ENCODE measurements around the gene ZBTB47.

ZBTB47 gene

DNA sequence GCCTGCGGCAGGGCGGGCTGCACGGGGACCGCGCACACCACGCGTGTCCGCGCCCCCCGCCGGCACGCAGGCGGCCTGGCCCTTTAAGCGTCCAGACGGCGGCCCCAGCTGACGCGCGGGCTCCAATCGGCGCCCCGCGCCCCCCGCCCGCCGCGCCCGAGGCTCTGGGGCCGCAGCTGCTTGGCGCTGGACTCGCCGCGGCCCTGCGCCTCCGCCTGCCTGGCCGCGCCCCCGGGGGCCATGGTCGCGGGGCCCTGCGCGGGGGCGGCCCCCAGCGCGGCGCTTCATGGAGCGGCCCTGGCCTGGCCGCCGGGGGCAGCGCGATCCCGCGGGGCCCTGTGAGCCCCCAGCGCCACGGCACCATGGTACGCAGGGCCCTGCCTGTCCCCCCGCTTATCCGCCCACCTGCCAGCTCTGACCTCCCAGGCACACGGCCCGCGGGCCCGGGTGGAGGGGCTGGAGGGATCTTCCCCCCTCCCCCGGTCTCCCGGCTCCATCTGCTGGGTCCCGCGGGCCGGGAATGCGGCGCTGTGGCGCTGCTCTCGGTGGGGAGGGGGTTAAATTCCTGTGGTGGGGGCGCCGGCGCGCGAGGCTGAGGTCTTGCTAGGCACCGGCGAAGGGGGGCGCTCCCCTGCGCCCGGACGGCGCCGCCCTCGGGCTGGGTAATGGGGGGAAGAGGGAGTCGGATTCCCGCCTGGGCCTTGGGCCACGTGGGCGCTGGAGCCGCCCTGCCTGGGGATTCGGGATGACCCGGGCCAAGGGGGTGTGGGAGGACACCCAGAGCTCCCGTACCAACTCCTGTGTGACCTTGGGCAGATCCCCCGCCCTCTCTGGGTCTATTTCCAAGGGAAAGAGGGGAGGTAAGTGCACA lies 1.1 kb downstream of the ZBTB47 start:
- no peaks in the 10 kb centered on the region for H3K27me3 ChIP-seq (ENCODE audit: control insufficient read depth, insufficient read depth, low read length)
- peak overlapping the region; percentile 53 for H3K4me3 ChIP-seq (ENCODE audit: low read depth, low read length)
- H3K36me3 ChIP-seq (ENCODE audit: control insufficient read depth, insufficient read depth, low read length), result no peaks in the 10 kb centered on the region
- peaks cover 12% of the 10 kb centered on the region for H3K4me1 ChIP-seq (ENCODE audit: control insufficient read depth, insufficient read depth, low read length)
- H3K9ac ChIP-seq (ENCODE audit: low read depth, low read length), result no peak overlapping the region
- no peaks in the 10 kb centered on the region for H3K9me3 ChIP-seq (ENCODE audit: control insufficient read depth, insufficient read depth, low read length)

DNA sequence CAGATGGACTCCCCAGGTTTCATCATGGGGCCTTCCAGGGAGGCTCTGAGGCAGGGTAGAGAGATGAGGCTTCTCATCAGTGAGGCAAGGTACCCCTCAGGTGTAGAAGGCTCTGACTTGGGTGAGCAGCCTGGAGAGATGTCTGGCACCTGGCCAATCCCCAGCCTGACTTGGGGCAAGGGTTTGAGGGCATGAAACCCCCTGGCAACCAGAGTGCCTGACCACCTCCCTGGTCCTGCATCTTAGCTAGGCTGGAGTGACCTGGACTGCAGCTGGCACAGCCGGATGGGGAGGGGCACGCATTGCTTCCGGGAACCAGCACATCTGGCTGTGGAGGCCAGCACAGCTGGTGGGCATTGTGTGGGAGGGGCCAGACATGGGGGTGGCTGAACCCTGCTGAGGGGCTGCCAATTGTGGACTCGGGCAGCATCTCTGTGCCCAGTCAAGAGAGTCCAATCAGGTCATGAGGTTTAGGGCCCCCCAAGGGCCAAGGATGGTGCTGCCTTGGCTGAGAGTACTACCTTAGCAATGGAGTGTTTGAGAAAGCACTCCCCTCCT lies 1.9 kb downstream of the ZBTB47 start:
- no peaks in the 10 kb centered on the region for H3K27me3 ChIP-seq (ENCODE audit: control insufficient read depth, insufficient read depth, low read length)
- H3K4me1 ChIP-seq (ENCODE audit: control insufficient read depth, insufficient read depth, low read length), result peaks cover 12% of the 10 kb centered on the region
- H3K9ac ChIP-seq (ENCODE audit: low read depth, low read length), result no peak overlapping the region
- peak overlapping the region; percentile 53 for H3K4me3 ChIP-seq (ENCODE audit: low read depth, low read length)
- no peaks in the 10 kb centered on the region for H3K36me3 ChIP-seq (ENCODE audit: control insufficient read depth, insufficient read depth, low read length)
- H3K9me3 ChIP-seq (ENCODE audit: control insufficient read depth, insufficient read depth, low read length), result no peaks in the 10 kb centered on the region

DNA sequence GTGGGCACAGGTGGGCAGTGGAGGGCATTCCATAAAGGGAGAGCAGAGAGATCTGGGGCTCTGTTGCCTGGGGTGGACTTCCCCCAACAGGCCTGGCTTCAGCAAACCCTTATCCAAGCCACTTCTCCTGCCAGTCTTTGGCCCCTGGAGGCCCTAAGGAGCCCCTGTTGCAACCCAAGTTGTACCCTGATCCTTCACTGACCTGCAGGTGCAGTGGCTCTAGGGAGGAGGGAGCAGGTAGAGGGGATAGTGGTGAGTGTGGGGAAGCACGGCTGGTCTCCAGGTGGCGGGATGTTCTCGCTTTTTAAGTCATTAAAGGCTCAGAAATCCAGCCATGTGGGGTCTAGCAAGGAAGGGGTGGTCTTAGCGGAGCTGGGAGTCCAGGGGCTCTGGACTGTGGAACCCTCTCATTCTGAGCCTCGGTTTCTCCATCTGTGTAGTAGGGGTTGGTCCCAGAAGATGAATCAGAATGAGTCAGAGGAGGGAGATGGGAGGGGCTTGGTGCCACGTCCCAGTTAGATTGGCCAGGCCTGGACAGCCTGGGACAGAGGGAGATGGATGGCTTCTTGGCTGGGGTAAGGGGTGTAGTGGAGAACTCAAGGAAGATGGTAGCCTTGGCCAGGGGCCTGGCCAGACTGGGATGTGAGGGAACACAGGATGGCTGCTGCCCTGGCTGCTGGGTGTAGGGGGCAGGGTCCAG lies 2.6 kb downstream of the ZBTB47 start:
- Histone ChIP-seq H3K9me3 (ENCODE audit: control insufficient read depth, insufficient read depth, low read length) (no peaks in the 10 kb centered on the region), H3K4me1 (ENCODE audit: control insufficient read depth, insufficient read depth, low read length) (peaks cover 12% of the 10 kb centered on the region), H3K9ac (ENCODE audit: low read depth, low read length) (no peak overlapping the region), H3K4me3 (ENCODE audit: low read depth, low read length) (no peak overlapping the region), H3K36me3 (ENCODE audit: control insufficient read depth, insufficient read depth, low read length) (no peaks in the 10 kb centered on the region), H3K27me3 (ENCODE audit: control insufficient read depth, insufficient read depth, low read length) (no peaks in the 10 kb centered on the region)

DNA sequence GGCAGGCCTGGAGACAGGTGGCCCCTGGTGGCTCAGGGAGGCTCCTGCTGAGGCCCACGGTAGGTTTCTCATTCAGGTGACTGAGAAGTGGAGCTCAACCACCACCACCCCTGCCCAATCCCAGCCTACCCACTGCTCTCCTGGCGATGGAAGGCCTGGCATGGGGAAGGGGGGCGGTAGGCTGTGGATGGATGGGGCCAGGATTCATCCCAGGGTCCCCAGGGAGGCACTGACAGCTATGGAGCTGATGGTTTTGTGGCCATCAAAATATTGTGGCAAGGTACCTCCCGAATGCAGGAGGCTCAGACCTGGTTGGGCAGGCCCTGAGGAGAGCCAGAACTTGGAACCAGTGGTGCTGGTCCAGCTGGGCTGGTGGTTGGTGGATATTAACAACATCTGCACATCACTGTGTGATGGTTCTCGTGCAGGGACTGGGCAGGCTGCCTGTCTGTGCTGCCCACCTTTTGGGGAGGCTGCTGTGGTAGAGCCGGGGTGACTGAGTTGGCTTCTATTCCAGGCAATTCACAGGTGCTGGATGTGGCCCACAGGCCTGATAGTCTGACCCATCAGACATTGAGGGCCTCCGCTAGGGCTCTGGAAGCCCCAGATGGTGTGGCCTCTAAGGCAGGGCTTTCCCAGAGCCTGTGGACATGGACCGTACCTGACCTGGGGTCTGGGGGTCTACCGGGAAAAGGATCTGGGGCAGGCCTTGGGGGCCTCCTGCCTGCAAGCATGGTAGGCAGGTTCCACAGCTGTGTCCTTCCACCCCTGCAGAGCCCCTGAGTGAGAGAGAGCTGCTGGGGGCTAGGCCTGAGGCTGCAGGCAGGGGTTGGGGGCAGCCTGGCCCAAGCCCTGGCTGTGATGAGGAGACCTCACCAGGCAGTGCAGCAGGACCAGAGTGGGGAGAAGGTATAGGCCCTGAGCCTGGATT lies 3.4 kb downstream of the ZBTB47 start:
- Histone ChIP-seq H3K9me3 (ENCODE audit: control insufficient read depth, insufficient read depth, low read length) (no peaks in the 10 kb centered on the region), H3K36me3 (ENCODE audit: control insufficient read depth, insufficient read depth, low read length) (no peaks in the 10 kb centered on the region), H3K27me3 (ENCODE audit: control insufficient read depth, insufficient read depth, low read length) (no peaks in the 10 kb centered on the region), H3K9ac (ENCODE audit: low read depth, low read length) (peak overlapping the region; percentile 24), H3K4me3 (ENCODE audit: low read depth, low read length) (no peak overlapping the region), H3K4me1 (ENCODE audit: control insufficient read depth, insufficient read depth, low read length) (peaks cover 11% of the 10 kb centered on the region)

DNA sequence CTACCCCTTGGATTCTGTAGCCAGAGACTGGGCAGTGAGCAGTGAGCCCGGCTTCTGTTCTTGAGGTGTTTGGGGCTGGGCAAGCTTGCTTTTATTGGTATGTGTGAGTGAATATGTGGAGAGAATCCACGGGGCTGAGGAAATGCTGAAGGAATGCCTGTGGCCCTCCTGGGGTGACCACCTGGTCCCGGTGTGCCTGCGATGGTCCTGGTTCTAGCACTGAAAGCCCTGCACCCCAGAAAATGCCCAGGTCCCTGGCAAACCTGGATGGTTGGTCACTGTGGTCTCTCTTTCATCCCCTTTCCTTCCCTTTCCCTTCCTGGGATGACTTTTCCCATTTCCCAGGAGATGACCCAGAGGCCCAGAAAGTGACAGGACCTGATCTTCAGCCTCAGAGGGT lies 4.2 kb downstream of the ZBTB47 start:
- peak overlapping the region; percentile 24 for H3K9ac ChIP-seq (ENCODE audit: low read depth, low read length)
- H3K4me1 ChIP-seq (ENCODE audit: control insufficient read depth, insufficient read depth, low read length), result peaks cover 10% of the 10 kb centered on the region
- no peak overlapping the region for H3K4me3 ChIP-seq (ENCODE audit: low read depth, low read length)
- no peaks in the 10 kb centered on the region for H3K27me3 ChIP-seq (ENCODE audit: control insufficient read depth, insufficient read depth, low read length)
- no peaks in the 10 kb centered on the region for H3K36me3 ChIP-seq (ENCODE audit: control insufficient read depth, insufficient read depth, low read length)
- no peaks in the 10 kb centered on the region for H3K9me3 ChIP-seq (ENCODE audit: control insufficient read depth, insufficient read depth, low read length)

DNA sequence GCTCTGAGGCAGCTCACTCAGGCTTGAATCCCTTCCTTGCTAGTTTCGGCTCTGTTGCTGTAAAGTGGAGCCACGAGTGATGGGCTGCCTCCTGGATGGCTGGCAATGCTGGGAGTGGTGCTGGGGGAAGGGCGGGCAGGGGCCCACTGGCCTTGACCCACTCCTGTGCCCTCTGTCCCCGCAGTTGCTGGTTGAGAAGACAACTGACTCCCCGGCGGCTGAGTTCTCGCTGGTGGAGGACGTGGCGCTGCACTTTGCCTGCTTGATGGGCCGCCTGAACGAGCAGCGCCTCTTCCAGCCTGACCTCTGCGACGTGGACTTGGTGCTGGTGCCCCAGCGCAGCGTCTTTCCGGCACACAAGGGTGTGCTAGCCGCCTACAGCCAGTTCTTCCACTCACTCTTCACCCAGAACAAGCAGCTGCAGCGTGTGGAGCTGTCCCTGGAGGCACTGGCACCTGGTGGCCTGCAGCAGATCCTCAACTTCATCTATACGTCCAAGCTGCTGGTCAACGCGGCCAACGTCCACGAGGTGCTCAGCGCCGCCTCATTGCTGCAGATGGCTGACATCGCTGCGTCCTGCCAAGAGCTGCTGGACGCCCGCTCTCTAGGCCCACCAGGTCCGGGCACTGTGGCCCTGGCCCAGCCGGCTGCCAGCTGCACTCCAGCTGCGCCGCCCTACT lies 4.7 kb downstream of the ZBTB47 start:
- H3K9ac ChIP-seq (ENCODE audit: low read depth, low read length), result no peak overlapping the region
- no peaks in the 10 kb centered on the region for H3K36me3 ChIP-seq (ENCODE audit: control insufficient read depth, insufficient read depth, low read length)
- peaks cover 6% of the 10 kb centered on the region for H3K4me1 ChIP-seq (ENCODE audit: control insufficient read depth, insufficient read depth, low read length)

DNA sequence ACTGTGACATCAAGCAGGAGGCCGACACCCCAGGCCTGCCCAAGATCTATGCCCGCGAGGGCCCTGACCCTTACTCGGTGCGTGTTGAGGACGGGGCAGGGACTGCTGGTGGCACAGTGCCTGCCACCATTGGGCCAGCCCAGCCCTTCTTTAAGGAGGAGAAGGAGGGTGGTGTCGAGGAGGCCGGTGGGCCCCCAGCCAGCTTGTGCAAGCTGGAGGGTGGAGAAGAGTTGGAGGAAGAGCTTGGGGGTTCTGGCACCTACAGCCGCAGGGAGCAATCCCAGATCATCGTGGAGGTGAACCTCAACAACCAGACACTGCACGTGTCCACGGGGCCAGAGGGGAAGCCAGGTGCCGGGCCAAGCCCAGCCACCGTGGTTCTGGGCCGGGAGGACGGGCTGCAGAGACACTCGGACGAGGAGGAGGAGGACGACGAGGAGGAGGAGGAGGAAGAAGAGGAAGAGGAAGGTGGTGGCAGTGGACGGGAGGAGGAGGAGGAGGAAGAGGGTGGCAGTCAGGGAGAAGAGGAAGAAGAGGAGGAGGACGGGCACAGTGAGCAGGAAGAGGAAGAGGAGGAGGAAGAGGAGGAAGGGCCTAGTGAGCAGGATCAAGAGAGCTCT lies 5.4 kb downstream of the ZBTB47 start:
- Histone ChIP-seq H3K36me3 (ENCODE audit: control insufficient read depth, insufficient read depth, low read length) (no peaks in the 10 kb centered on the region), H3K4me3 (ENCODE audit: low read depth, low read length) (no peak overlapping the region), H3K4me1 (ENCODE audit: control insufficient read depth, insufficient read depth, low read length) (peaks cover 4% of the 10 kb centered on the region), H3K9me3 (ENCODE audit: control insufficient read depth, insufficient read depth, low read length) (no peaks in the 10 kb centered on the region), H3K27me3 (ENCODE audit: control insufficient read depth, insufficient read depth, low read length) (no peaks in the 10 kb centered on the region), H3K9ac (ENCODE audit: low read depth, low read length) (no peak overlapping the region)

More for the DNA sequence above, 4.7 kb downstream of the ZBTB47 start:
- Histone ChIP-seq H3K4me3 (ENCODE audit: low read depth, low read length) (no peak overlapping the region), H3K9me3 (ENCODE audit: control insufficient read depth, insufficient read depth, low read length) (no peaks in the 10 kb centered on the region), H3K27me3 (ENCODE audit: control insufficient read depth, insufficient read depth, low read length) (no peaks in the 10 kb centered on the region)

DNA sequence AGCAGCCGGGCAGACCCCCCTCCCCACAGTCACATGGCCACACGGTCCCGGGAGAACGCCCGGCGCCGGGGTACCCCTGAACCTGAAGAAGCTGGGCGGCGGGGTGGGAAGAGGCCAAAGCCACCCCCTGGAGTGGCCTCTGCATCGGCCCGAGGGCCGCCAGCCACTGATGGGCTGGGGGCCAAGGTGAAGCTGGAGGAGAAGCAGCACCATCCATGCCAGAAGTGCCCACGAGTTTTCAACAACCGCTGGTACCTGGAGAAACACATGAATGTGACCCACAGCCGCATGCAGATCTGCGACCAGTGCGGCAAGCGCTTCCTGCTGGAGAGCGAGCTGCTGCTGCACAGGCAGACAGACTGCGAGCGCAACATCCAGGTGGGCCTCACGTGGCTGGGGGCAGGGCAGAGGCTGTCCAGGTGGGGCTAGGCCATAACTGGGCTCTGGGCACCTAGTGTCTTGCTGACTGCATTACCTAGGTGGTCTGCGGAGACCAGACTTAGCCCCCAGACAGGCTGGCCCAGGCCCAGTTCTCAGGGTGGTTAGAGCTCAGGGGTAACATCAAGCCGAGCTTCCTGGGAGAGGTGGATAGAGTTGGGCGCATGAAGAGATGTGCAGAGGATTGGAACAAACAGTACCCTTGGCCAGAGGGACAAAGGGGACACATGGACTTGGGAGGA lies 6.1 kb downstream of the ZBTB47 start:
- Histone ChIP-seq H3K4me1 (ENCODE audit: control insufficient read depth, insufficient read depth, low read length) (peaks cover 4% of the 10 kb centered on the region), H3K27me3 (ENCODE audit: control insufficient read depth, insufficient read depth, low read length) (no peaks in the 10 kb centered on the region), H3K9me3 (ENCODE audit: control insufficient read depth, insufficient read depth, low read length) (no peaks in the 10 kb centered on the region), H3K9ac (ENCODE audit: low read depth, low read length) (no peak overlapping the region), H3K36me3 (ENCODE audit: control insufficient read depth, insufficient read depth, low read length) (no peaks in the 10 kb centered on the region), H3K4me3 (ENCODE audit: low read depth, low read length) (no peak overlapping the region)

DNA sequence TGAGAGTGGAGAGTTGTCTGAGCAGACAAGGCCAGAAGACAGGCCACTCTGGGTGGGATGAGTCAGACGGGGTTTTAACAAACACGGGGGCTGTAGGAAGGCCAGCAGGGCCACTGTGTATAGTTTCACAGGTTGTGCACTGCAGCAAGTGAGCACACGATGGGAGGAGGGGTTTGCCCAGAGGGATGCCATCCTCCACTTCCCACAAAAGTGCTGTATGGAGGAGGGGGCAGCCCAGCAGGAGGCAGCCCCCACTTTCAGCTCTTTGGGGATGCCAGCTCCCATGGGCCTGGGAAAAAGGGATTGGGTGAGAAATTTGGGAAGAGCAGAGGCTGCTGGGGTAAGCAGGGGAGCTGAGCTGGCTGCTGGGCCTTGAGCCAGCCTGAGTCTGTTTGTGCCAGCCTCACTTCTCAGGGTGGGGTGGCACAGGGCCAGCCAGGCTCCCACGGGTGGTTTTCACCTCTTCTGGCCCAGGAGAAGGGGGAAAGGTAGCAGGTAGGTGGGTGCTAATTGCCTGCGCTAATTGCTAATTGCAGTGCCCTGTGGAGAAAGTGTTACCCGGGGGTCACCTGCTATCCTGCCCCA lies 6.7 kb downstream of the ZBTB47 start:
- H3K9me3 ChIP-seq (ENCODE audit: control insufficient read depth, insufficient read depth, low read length), result no peaks in the 10 kb centered on the region
- H3K36me3 ChIP-seq (ENCODE audit: control insufficient read depth, insufficient read depth, low read length), result no peaks in the 10 kb centered on the region
- H3K4me3 ChIP-seq (ENCODE audit: low read depth, low read length), result no peak overlapping the region
- peaks cover 4% of the 10 kb centered on the region for H3K4me1 ChIP-seq (ENCODE audit: control insufficient read depth, insufficient read depth, low read length)
- H3K27me3 ChIP-seq (ENCODE audit: control insufficient read depth, insufficient read depth, low read length), result no peaks in the 10 kb centered on the region
- no peak overlapping the region for H3K9ac ChIP-seq (ENCODE audit: low read depth, low read length)

DNA sequence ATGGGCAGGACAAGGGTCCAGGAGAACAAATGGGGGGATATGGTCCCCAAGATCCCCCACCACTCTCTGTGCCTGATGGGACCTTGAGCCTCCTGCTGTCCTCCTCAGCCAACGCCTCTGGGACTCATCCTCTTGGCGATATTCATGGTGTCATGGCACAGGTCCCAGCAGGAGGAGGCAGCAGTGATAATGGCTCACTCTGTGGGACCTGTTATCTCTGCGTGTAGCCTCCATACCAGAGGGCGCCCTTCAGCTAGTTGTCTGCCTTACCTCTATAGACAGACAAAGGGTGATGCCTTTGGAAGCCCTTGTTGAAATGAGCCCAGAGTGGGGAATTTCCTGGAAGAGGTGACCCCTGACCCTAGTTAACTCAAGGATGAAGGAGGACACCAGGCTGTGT lies 7.4 kb downstream of the ZBTB47 start:
- H3K9me3 ChIP-seq (ENCODE audit: control insufficient read depth, insufficient read depth, low read length), result no peaks in the 10 kb centered on the region
- no peaks in the 10 kb centered on the region for H3K4me1 ChIP-seq (ENCODE audit: control insufficient read depth, insufficient read depth, low read length)
- no peak overlapping the region for H3K9ac ChIP-seq (ENCODE audit: low read depth, low read length)
- H3K27me3 ChIP-seq (ENCODE audit: control insufficient read depth, insufficient read depth, low read length), result no peaks in the 10 kb centered on the region
- no peaks in the 10 kb centered on the region for H3K36me3 ChIP-seq (ENCODE audit: control insufficient read depth, insufficient read depth, low read length)
- no peak overlapping the region for H3K4me3 ChIP-seq (ENCODE audit: low read depth, low read length)
